CD14-positive monocyte (primary cell): ENCODE measurements around the gene BCL7C. TPM values are rescaled to one million over a fixed set of nuclear protein-coding genes. Genes with fewer than 3 reads are reported as not detected.

ENCODE experiments used
- DNase-seq, 3 donors: peaks; one replicate each; pipeline ENCODE4 v3.0.0-alpha.2; 2011 to 2022
- H2AFZ ChIP-seq: 2 replicates; pipeline ENCODE4 v1.6.0; 2012; ENCODE audit warnings: mild to moderate bottlenecking, low read depth, low read length, inconsistent platforms; ENCODE audit not compliant: insufficient read depth, poor library complexity, severe bottlenecking
- H3K27ac ChIP-seq, 2 donors: 1 replicate in 1 of 2; 2 replicates in 1 of 2; pipeline ENCODE4 v1.5.1; 2012 to 2013; ENCODE audit warnings: low read length in 2 of 2, control low read depth in 1 of 2, inconsistent platforms in 1 of 2, low read depth in 1 of 2, mild to moderate bottlenecking in 1 of 2
- H3K27me3 ChIP-seq, 2 donors: one replicate each; pipeline versions ENCODE4 v1.6.0 to v1.6.1; 2011 to 2013; ENCODE audit warnings: low read length in 2 of 2; ENCODE audit not compliant: control insufficient read depth in 2 of 2, insufficient read depth in 2 of 2
- H3K36me3 ChIP-seq, 2 donors: replicated peaks in 1 of 2; 1 replicate in 1 of 2; 2 replicates in 1 of 2; pipeline versions ENCODE4 v1.5.1 to v1.6.1; 2012 to 2013; ENCODE audit warnings: low read length in 2 of 2, control low read depth in 1 of 2, inconsistent platforms in 1 of 2, mild to moderate bottlenecking in 1 of 2; ENCODE audit not compliant: insufficient read depth in 2 of 2, control insufficient read depth in 1 of 2
- H3K4me1 ChIP-seq, 2 donors: 1 replicate in 1 of 2; 2 replicates in 1 of 2; pipeline versions ENCODE4 v1.5.1 to v1.6.1; 2012 to 2013; ENCODE audit warnings: low read length in 2 of 2, control low read depth in 1 of 2, inconsistent platforms in 1 of 2, mild to moderate bottlenecking in 1 of 2, moderate library complexity in 1 of 2; ENCODE audit not compliant: insufficient read depth in 2 of 2, control insufficient read depth in 1 of 2
- H3K4me2 ChIP-seq: replicated peaks from 2 replicates; pipeline ENCODE3; 2012; ENCODE audit warnings: low read length, moderate library complexity, mild to moderate bottlenecking; ENCODE audit not compliant: poor library complexity, severe bottlenecking; ENCODE audit errors: extremely low read depth
- H3K4me3 ChIP-seq, 3 experiments: fragments of 200-600 bp in 1 of 3; sonication (generic) in 1 of 3; replicated peaks in 1 of 3; 1 replicate in 2 of 3; 2 replicates in 1 of 3; pipeline ENCODE4 v1.5.1; 2011 to 2013; ENCODE audit warnings: low read length in 3 of 3, mild to moderate bottlenecking in 3 of 3, control low read depth in 2 of 3, low read depth in 2 of 3, inconsistent platforms in 1 of 3, moderate library complexity in 1 of 3
- H3K79me2 ChIP-seq: 2 replicates; pipeline ENCODE4 v1.6.0; 2012; ENCODE audit warnings: mild to moderate bottlenecking, control low read depth, inconsistent platforms, low read length, moderate library complexity; ENCODE audit not compliant: insufficient read depth
- H3K9ac ChIP-seq: 2 replicates; pipeline ENCODE4 v1.6.0; 2017; ENCODE audit warnings: low read length, mild to moderate bottlenecking; ENCODE audit not compliant: insufficient read depth, poor library complexity, severe bottlenecking
- H3K9me3 ChIP-seq, 2 donors: replicated peaks in 1 of 2; 1 replicate in 1 of 2; 2 replicates in 1 of 2; pipeline versions ENCODE4 v1.5.1 to v1.6.1; 2012 to 2013; ENCODE audit warnings: low read length in 2 of 2, control low read depth in 1 of 2; ENCODE audit not compliant: control insufficient read depth in 1 of 2, insufficient read depth in 1 of 2
- H4K20me1 ChIP-seq: 2 replicates; pipeline ENCODE4 v1.6.0; 2012; ENCODE audit warnings: mild to moderate bottlenecking, low read length, control low read depth, moderate library complexity; ENCODE audit not compliant: insufficient read depth
- H3K27ac Mint-ChIP-seq, 7 donors: one replicate each; pipeline ENCODE4 v1.8.0; 2020; ENCODE audit warnings: mild to moderate bottlenecking in 7 of 7, mixed read lengths in 7 of 7, moderate library complexity in 6 of 7, inconsistent platforms in 2 of 7
- H3K27me3 Mint-ChIP-seq, 3 donors: one replicate each; pipeline ENCODE4 v1.8.0; 2021 to 2022; ENCODE audit warnings: low read depth in 3 of 3, mild to moderate bottlenecking in 3 of 3, mixed read lengths in 3 of 3, moderate library complexity in 3 of 3, inconsistent platforms in 1 of 3
- H3K36me3 Mint-ChIP-seq, 2 donors: one replicate each; pipeline ENCODE4 v1.8.0; 2020; ENCODE audit warnings: mixed read lengths in 2 of 2, inconsistent platforms in 1 of 2, mild to moderate bottlenecking in 1 of 2
- H3K4me1 Mint-ChIP-seq: one replicate; pipeline ENCODE4 v1.8.0; 2020; ENCODE audit warnings: mild to moderate bottlenecking, mixed read lengths
- H3K4me3 Mint-ChIP-seq, 2 donors: one replicate each; pipeline ENCODE4 v1.8.0; 2020; ENCODE audit warnings: mild to moderate bottlenecking in 2 of 2, mixed read lengths in 2 of 2, moderate library complexity in 1 of 2
- H3K9me3 Mint-ChIP-seq, 7 donors: one replicate each; pipeline ENCODE4 v1.8.0; 2020 to 2022; ENCODE audit warnings: mixed read lengths in 7 of 7, mild to moderate bottlenecking in 6 of 7, moderate library complexity in 6 of 7, inconsistent platforms in 2 of 7
- CTCF ChIP-seq: fragments of 200-600 bp; IDR thresholded peaks from one replicate; pipeline ENCODE4 v1.8.0; 2022; ENCODE audit warnings: antibody characterized with exemption, mild to moderate bottlenecking
- WGBS: methylation state at CpG from one replicate; pipeline ENCODE4 v1.1.5; 2013; ENCODE audit warnings: missing lambda C conversion rate; ENCODE audit not compliant: insufficient coverage; 5-methylcytosine and 5-hydroxymethylcytosine counted together
- intact Hi-C, 2 donors: fragments of 100-400 bp; cut with micrococcal nuclease; formaldehyde crosslinking; loops; one replicate each; pipeline versions ENCODE4 v1.15.0 to v1.15.1; 2023
- polyA plus RNA-seq, 3 donors: library from polyadenylated mRNA; depleted of rRNA in 1 of 3; unstranded in 2 of 3; stranded (reverse) in 1 of 3; fragments of 300-500 nt in 2 of 3; fragments of >200 nt in 1 of 3; fragmentation: Illumina TruSeq in 2 of 3; gene quantifications; 1 replicate in 2 of 3; 2 replicates in 1 of 3; pipeline ENCODE4 v1.2.3, GENCODE V29; 2012 to 2021

BCL7C gene
- polyA plus RNA-seq, 3 donors, result 11.4 to 19.1 (median 17.4) TPM

- Histone ChIP-seq H4K20me1 (no peaks in the 10 kb centered on the region), H3K79me2 (peaks cover 14% of the 10 kb centered on the region), H2AFZ (peak overlapping the region; percentile 99), H3K4me2 (peak overlapping the region; percentile 92), H3K9me3 (no peaks in the 10 kb centered on the region), H3K4me3 (peak overlapping the region; percentile 81 to 91 (median 82)), H3K36me3 (peaks cover 0 to 4% of the 10 kb centered on the region in 2 donors), H3K4me1 (peaks cover 20 to 31% of the 10 kb centered on the region in 2 donors), H3K9ac (peak overlapping the region; percentile 85), H3K27ac (peak overlapping the region; percentile 72 to 90), H3K27me3 (no peaks in the 10 kb centered on the region)
- intact Hi-C loops, result loop anchor here in 1 of 2 donors (2.0 kb wide), 1 partner anchor 21 kb away; the partner anchor contains the start of gene CTF1
- peak overlapping the region; percentile 89 to 98 (median 95) for H3K27ac Mint-ChIP-seq
- peaks cover 15 to 46% of the 10 kb centered on the region in 2 donors for H3K36me3 Mint-ChIP-seq
- 10% methylated on average over 10 of the region's 12 CpGs for WGBS
- DNase-seq, result peak; percentile 55 to 71 (median 63)
- TF ChIP-seq CTCF, result no peak
- H3K4me3 Mint-ChIP-seq, result peak overlapping the region; percentile 92 to 93
- H3K4me1 Mint-ChIP-seq, result peaks cover 26% of the 10 kb centered on the region
- H3K9me3 Mint-ChIP-seq, result peaks cover 0 to 1% (median 0%) of the 10 kb centered on the region in 7 donors
- peaks cover 0 to 1% (median 0%) of the 10 kb centered on the region in 3 donors for H3K27me3 Mint-ChIP-seq
These were observed 17.7 kb downstream of the BCL7C start for GRCh38 chr16:30875871-30876801.
